AG10803 (cell line): ENCODE measurements around the gene XNDC1N.
A peak's percentile ranks its signal among the peaks of the same experiment; 100 is the strongest.

Experiments
- DNase-seq: peaks from one replicate; pipeline ENCODE4 v3.0.0; 2010; ENCODE audit warnings: low read depth
- H3K4me3 ChIP-seq: 2 replicates; pipeline ENCODE4 v1.5.1; 2011; ENCODE audit warnings: mild to moderate bottlenecking, low read length, control low read depth
- TF ChIP-seq, protein P1 (sequence below): conservative IDR thresholded peaks from 2 replicates; pipeline ENCODE4 v1.5.1; 2011; ENCODE audit warnings: mild to moderate bottlenecking, low read length, control low read depth, inconsistent platforms

The XNDC1N gene

DNA sequence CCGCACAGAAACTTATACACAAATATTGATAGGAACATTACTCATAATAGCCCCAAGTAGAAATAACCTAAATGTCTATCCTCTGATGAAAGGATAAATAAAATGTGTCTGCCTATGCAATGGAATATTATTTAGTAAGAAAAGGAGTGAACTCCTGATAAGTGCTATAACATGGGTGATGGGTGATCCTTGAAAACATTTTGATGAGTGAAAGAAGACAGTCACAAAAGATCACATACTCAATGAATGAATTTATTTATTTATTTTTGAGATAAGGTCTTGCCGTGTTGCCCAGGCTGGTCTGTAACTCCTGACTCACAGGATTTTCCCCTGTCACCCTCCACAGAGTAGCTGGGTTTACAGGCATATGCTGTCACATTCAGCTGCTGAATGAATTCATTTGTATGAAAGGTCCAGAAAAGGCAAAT, 17.8 kb upstream of the XNDC1N start:
- TF ChIP-seq, protein P1, sequence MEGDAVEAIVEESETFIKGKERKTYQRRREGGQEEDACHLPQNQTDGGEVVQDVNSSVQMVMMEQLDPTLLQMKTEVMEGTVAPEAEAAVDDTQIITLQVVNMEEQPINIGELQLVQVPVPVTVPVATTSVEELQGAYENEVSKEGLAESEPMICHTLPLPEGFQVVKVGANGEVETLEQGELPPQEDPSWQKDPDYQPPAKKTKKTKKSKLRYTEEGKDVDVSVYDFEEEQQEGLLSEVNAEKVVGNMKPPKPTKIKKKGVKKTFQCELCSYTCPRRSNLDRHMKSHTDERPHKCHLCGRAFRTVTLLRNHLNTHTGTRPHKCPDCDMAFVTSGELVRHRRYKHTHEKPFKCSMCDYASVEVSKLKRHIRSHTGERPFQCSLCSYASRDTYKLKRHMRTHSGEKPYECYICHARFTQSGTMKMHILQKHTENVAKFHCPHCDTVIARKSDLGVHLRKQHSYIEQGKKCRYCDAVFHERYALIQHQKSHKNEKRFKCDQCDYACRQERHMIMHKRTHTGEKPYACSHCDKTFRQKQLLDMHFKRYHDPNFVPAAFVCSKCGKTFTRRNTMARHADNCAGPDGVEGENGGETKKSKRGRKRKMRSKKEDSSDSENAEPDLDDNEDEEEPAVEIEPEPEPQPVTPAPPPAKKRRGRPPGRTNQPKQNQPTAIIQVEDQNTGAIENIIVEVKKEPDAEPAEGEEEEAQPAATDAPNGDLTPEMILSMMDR: no peak
- peak; percentile 36 for DNase-seq
- H3K4me3 ChIP-seq: no peak overlapping the region

DNA sequence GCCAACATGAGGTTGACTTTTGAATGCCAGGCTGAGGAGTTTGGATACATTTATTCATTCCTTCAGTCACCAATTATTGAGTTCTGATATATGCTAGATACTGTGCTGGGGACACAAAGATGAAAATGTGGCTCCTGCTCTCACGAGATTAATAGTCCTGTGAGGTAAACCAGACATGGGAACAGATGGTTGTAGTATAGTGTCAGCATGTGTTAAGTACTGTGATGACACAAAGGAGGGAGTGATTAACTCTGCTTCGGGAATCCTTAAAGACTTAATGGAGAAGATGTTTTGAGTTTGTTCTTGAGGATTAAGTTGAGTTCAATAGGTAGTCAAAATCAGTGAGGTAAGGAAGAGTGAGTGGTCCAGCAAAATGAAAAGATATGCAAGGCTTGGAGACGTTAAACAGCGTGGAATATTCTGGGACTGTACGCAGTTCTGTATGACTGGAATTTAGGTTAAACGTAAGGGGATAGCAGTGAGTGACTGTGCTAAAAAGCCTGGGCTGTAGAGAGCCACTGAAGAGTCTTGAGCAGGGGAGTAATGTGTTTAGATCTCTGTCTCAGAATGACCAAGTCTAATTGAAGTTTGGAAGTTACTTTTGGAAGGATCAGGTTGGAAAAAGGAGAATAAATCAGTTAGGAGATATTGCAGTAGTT, 12.3 kb upstream of the XNDC1N start:
- H3K4me3 ChIP-seq: no peak overlapping the region
- DNase-seq: peak; percentile 55
- TF ChIP-seq, protein P1: no peak

- no peak for DNase-seq
- no peak overlapping the region for H3K4me3 ChIP-seq
- TF ChIP-seq, protein P1: no peak
Observed at GRCh38 chr11:71937826-71938225, 9.4 kb upstream of the XNDC1N start.

- peak; percentile 22 for DNase-seq
- TF ChIP-seq, protein P1: no peak
- H3K4me3 ChIP-seq: no peak overlapping the region
Observed at GRCh38 chr11:71936825-71937224, 8.4 kb upstream of the XNDC1N start.

DNA sequence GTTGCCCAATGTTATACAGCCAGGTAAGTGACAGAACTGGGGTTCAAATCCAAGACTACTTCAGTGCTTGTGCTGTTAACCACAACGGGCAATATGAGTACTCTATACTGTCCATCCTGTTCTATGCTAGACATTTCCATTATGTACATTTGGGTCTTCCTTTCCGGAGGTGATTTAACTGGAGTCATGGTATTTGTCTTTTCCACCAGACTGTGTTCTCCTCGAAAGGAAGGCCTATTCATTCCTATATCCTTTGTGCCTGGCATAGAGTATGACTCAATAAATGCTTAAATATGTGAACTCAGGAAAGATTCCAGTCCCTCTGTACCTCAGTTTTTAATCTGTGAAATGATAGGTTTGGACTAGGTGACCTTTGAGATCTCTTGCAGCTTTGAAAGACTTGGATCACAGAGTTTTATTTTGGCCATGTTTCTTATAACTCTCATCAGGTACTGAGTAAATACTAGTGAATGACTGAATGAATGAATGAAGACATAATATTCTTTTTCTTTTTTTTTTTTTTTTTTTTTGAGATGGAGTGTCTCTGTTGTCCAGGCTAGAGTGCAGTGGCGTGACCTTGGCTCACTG, 7.0 kb upstream of the XNDC1N start:
- no peak for DNase-seq
- TF ChIP-seq, protein P1: no peak
- no peak overlapping the region for H3K4me3 ChIP-seq

DNA sequence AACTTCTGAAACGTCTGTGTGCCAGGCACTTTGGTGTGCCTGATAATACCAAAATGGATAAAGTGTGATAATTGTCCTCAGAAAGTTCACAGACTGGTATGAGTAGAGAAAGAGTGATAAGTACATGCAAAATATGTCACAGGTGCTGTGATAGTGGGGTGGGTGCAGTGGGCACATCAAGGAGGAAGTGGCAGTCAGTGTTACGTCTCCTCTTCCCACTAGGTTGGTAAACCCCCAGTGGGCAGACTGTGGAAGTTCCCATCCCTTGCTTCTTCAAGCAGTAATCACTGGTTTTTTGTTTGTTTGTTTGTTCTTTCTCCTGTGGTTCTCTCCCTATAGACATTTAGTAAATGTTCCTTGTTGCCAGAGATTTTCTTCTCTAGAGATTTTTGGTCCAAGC, 5.8 kb upstream of the XNDC1N start:
- TF ChIP-seq, protein P1: no peak

More for the DNA sequence above, 5.8 kb upstream of the XNDC1N start:
- no peak for DNase-seq
- H3K4me3 ChIP-seq: no peak overlapping the region
